Activated naive CD4-positive, alpha-beta T cell treated with anti-CD3 and anti-CD28 coated beads, Interleukin-2, amount 10 ng/mL, durations not matched to agents 7 days and 5 days (primary cell): ENCODE data around the gene NCKAP5.

ENCODE experiments used
- CTCF ChIA-PET: fragments of 350-600 bp; sonication (Branson Sonifier 250); formaldehyde crosslinking; loops from one replicate; lab custom pipeline; 2021; ENCODE audit warnings: antibody characterized with exemption; lab: Charles Lee
- DNase-seq: peaks from one replicate; pipeline ENCODE4 v3.0.0-alpha.2; 2020
- H3K27ac Mint-ChIP-seq: one replicate; pipeline ENCODE4 v1.8.0; 2021; ENCODE audit warnings: mild to moderate bottlenecking, moderate library complexity, mixed read lengths
- H3K27me3 Mint-ChIP-seq: one replicate; pipeline ENCODE4 v1.8.0; 2021; ENCODE audit warnings: mild to moderate bottlenecking, mixed read lengths
- H3K36me3 Mint-ChIP-seq: one replicate; pipeline ENCODE4 v1.8.0; 2021; ENCODE audit warnings: mixed read lengths
- H3K4me1 Mint-ChIP-seq: one replicate; pipeline ENCODE4 v1.8.0; 2021; ENCODE audit warnings: mixed read lengths
- H3K4me3 Mint-ChIP-seq: one replicate; pipeline ENCODE4 v1.8.0; 2021; ENCODE audit warnings: mild to moderate bottlenecking, moderate library complexity, mixed read lengths
- H3K9me3 Mint-ChIP-seq: one replicate; pipeline ENCODE4 v1.8.0; 2021; ENCODE audit warnings: mixed read lengths

NCKAP5 gene

GRCh38 chr2:133110201-133110600, 458.1 kb downstream of the NCKAP5 start:
- Mint-ChIP-seq H3K4me1 (no peaks in the 10 kb centered on the region), H3K36me3 (no peaks in the 10 kb centered on the region), H3K27me3 (no peaks in the 10 kb centered on the region), H3K4me3 (no peak overlapping the region), H3K27ac (no peak overlapping the region), H3K9me3 (peaks cover 5% of the 10 kb centered on the region)
- CTCF ChIA-PET, result no interaction called here
- DNase-seq, result no peak

GRCh38 chr2:133109772-133110171, 458.5 kb downstream of the NCKAP5 start:
- no peak overlapping the region for H3K4me3 Mint-ChIP-seq
- peaks cover 5% of the 10 kb centered on the region for H3K9me3 Mint-ChIP-seq
- H3K27me3 Mint-ChIP-seq, result no peaks in the 10 kb centered on the region
- DNase-seq, result no peak
- no peaks in the 10 kb centered on the region for H3K36me3 Mint-ChIP-seq
- no peaks in the 10 kb centered on the region for H3K4me1 Mint-ChIP-seq
- CTCF ChIA-PET, result no interaction called here
- no peak overlapping the region for H3K27ac Mint-ChIP-seq

GRCh38 chr2:133107058-133107815, 461.0 kb downstream of the NCKAP5 start:
- Mint-ChIP-seq H3K4me3 (no peak overlapping the region), H3K4me1 (no peaks in the 10 kb centered on the region), H3K27me3 (no peaks in the 10 kb centered on the region), H3K36me3 (no peaks in the 10 kb centered on the region), H3K27ac (no peak overlapping the region), H3K9me3 (peaks cover 7% of the 10 kb centered on the region)
- CTCF ChIA-PET, result no interaction called here
- DNase-seq, result no peak

GRCh38 chr2:133104871-133105270, 463.4 kb downstream of the NCKAP5 start:
- peaks cover 7% of the 10 kb centered on the region for H3K9me3 Mint-ChIP-seq
- no peaks in the 10 kb centered on the region for H3K27me3 Mint-ChIP-seq
- DNase-seq, result no peak
- CTCF ChIA-PET, result no interaction called here
- no peak overlapping the region for H3K4me3 Mint-ChIP-seq
- no peaks in the 10 kb centered on the region for H3K36me3 Mint-ChIP-seq
- H3K4me1 Mint-ChIP-seq, result no peaks in the 10 kb centered on the region
- no peak overlapping the region for H3K27ac Mint-ChIP-seq

GRCh38 chr2:133098787-133099186, 469.5 kb downstream of the NCKAP5 start:
- Mint-ChIP-seq H3K27me3 (no peaks in the 10 kb centered on the region), H3K4me1 (no peaks in the 10 kb centered on the region), H3K4me3 (no peak overlapping the region), H3K27ac (no peak overlapping the region), H3K9me3 (peaks cover 2% of the 10 kb centered on the region), H3K36me3 (no peaks in the 10 kb centered on the region)
- no peak for DNase-seq
- CTCF ChIA-PET, result no interaction called here

- H3K36me3 Mint-ChIP-seq, result no peaks in the 10 kb centered on the region
- no peak for DNase-seq
- CTCF ChIA-PET, result no interaction called here
- H3K9me3 Mint-ChIP-seq, result no peaks in the 10 kb centered on the region
- no peak overlapping the region for H3K27ac Mint-ChIP-seq
- no peak overlapping the region for H3K4me3 Mint-ChIP-seq
- no peaks in the 10 kb centered on the region for H3K4me1 Mint-ChIP-seq
- H3K27me3 Mint-ChIP-seq, result no peaks in the 10 kb centered on the region
Observed at GRCh38 chr2:133097666-133098065, 470.6 kb downstream of the NCKAP5 start.

- no peak for DNase-seq
- H3K9me3 Mint-ChIP-seq, result no peaks in the 10 kb centered on the region
- CTCF ChIA-PET, result no interaction called here
- no peaks in the 10 kb centered on the region for H3K4me1 Mint-ChIP-seq
- no peak overlapping the region for H3K27ac Mint-ChIP-seq
- no peak overlapping the region for H3K4me3 Mint-ChIP-seq
- no peaks in the 10 kb centered on the region for H3K36me3 Mint-ChIP-seq
- H3K27me3 Mint-ChIP-seq, result no peaks in the 10 kb centered on the region
Observed at GRCh38 chr2:133092571-133092970, 475.7 kb downstream of the NCKAP5 start.

- Mint-ChIP-seq H3K4me3 (no peak overlapping the region), H3K27ac (no peak overlapping the region), H3K36me3 (no peaks in the 10 kb centered on the region), H3K4me1 (no peaks in the 10 kb centered on the region), H3K27me3 (no peaks in the 10 kb centered on the region), H3K9me3 (no peaks in the 10 kb centered on the region)
- CTCF ChIA-PET, result no interaction called here
- no peak for DNase-seq
Observed at GRCh38 chr2:133090358-133090757, 477.9 kb downstream of the NCKAP5 start.

- no peak for DNase-seq
- H3K4me3 Mint-ChIP-seq, result no peak overlapping the region
- H3K27ac Mint-ChIP-seq, result no peak overlapping the region
- no peaks in the 10 kb centered on the region for H3K4me1 Mint-ChIP-seq
- H3K27me3 Mint-ChIP-seq, result no peaks in the 10 kb centered on the region
- no peaks in the 10 kb centered on the region for H3K36me3 Mint-ChIP-seq
- no peaks in the 10 kb centered on the region for H3K9me3 Mint-ChIP-seq
- CTCF ChIA-PET, result no interaction called here
Observed at GRCh38 chr2:133086176-133086575, 482.1 kb downstream of the NCKAP5 start.

GRCh38 chr2:133085646-133086045, 482.6 kb downstream of the NCKAP5 start:
- no peak for DNase-seq
- Mint-ChIP-seq H3K27ac (no peak overlapping the region), H3K4me1 (no peaks in the 10 kb centered on the region), H3K9me3 (no peaks in the 10 kb centered on the region), H3K27me3 (no peaks in the 10 kb centered on the region), H3K36me3 (no peaks in the 10 kb centered on the region), H3K4me3 (no peak overlapping the region)
- CTCF ChIA-PET, result no interaction called here

- Mint-ChIP-seq H3K36me3 (no peaks in the 10 kb centered on the region), H3K4me3 (no peak overlapping the region), H3K27me3 (no peaks in the 10 kb centered on the region), H3K4me1 (no peaks in the 10 kb centered on the region), H3K9me3 (no peaks in the 10 kb centered on the region), H3K27ac (no peak overlapping the region)
- DNase-seq, result no peak
- CTCF ChIA-PET, result interaction anchor here (0.5 kb wide), 1 partner anchor 10 kb away, joined by 4 read pairs; no protein-coding TSS in a partner anchor
Observed at GRCh38 chr2:133082034-133082433, 486.2 kb downstream of the NCKAP5 start.

GRCh38 chr2:133080822-133081221, 487.4 kb downstream of the NCKAP5 start:
- DNase-seq, result no peak
- no peak overlapping the region for H3K4me3 Mint-ChIP-seq
- H3K27ac Mint-ChIP-seq, result no peak overlapping the region
- H3K4me1 Mint-ChIP-seq, result no peaks in the 10 kb centered on the region
- H3K36me3 Mint-ChIP-seq, result no peaks in the 10 kb centered on the region
- no peaks in the 10 kb centered on the region for H3K9me3 Mint-ChIP-seq
- no peaks in the 10 kb centered on the region for H3K27me3 Mint-ChIP-seq
- CTCF ChIA-PET, result no interaction called here

GRCh38 chr2:133078667-133079411, 489.4 kb downstream of the NCKAP5 start:
- DNase-seq, result no peak
- Mint-ChIP-seq H3K36me3 (no peaks in the 10 kb centered on the region), H3K4me3 (no peak overlapping the region), H3K9me3 (peaks cover 2% of the 10 kb centered on the region), H3K27me3 (no peaks in the 10 kb centered on the region), H3K27ac (no peak overlapping the region), H3K4me1 (no peaks in the 10 kb centered on the region)
- CTCF ChIA-PET, result no interaction called here

GRCh38 chr2:133077269-133077822, 490.9 kb downstream of the NCKAP5 start:
- Mint-ChIP-seq H3K27me3 (no peaks in the 10 kb centered on the region), H3K4me3 (no peak overlapping the region), H3K36me3 (no peaks in the 10 kb centered on the region), H3K9me3 (peaks cover 2% of the 10 kb centered on the region), H3K4me1 (no peaks in the 10 kb centered on the region), H3K27ac (no peak overlapping the region)
- no peak for DNase-seq
- CTCF ChIA-PET, result interaction anchor here (0.7 kb wide), 1 partner anchor 55 kb away, joined by 3 read pairs; no protein-coding TSS in a partner anchor
